ENCODE results near the gene DNAJC10.
"Not testable (repeated sequence)": the region's sequence is repeated elsewhere in the genome, so short reads cannot be mapped to it uniquely, and the experiment has no call there.

Gene DNAJC10

DNA sequence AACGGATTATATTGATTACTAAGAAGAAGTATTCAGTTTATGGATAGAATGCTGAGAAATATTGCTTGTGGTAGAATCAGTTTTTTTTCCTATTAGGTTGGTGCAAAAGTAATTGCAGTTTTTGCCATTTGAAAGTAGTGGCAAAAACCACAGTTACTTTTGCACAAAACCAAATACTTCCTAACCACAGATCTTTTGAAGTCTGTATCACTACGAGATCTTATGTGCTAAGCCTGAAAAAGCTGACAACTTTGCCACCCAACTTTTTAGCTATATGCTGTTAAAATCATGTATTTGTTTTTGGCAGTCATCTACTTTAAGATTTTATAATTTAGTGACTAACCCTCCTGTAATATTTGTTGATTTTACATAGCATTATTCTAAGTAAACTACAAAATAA lies 24.6 kb downstream of the DNAJC10 start:
- H2AK5ac ChIP-seq (ENCODE audit: low read length), result no peak overlapping the region
- no peak overlapping the region for H4K8ac ChIP-seq (ENCODE audit: low read depth, low read length)
- H2BK5ac ChIP-seq (ENCODE audit: low read length), result no peak overlapping the region
- no CpG with 5 or more reads among the region's 2 CpGs for WGBS (ENCODE audit: extremely low coverage, insufficient coverage, low lambda C conversion rate)
- H2BK120ac ChIP-seq (ENCODE audit: low read depth, low read length), result no peak overlapping the region
- H3K79me1 ChIP-seq (ENCODE audit: low read length), result no peaks in the 10 kb centered on the region
- H3K27ac ChIP-seq (ENCODE audit: low read depth, low read length), result no peak overlapping the region
- no peak overlapping the region for H3K9ac ChIP-seq (ENCODE audit: low read length)
- H3K23ac ChIP-seq (ENCODE audit: low read length), result no peak overlapping the region
- no peak overlapping the region for H3K18ac ChIP-seq (ENCODE audit: low read length)
- no peak overlapping the region for H4K5ac ChIP-seq (ENCODE audit: low read length)
- H2BK15ac ChIP-seq (replicated peaks; ENCODE audit: low read depth), result no peak overlapping the region
- no peak overlapping the region for H3K4me3 ChIP-seq (ENCODE audit: low read length)
- H3K36me3 ChIP-seq (ENCODE audit: control insufficient read depth, insufficient read depth, low read length), result peaks cover 1% of the 10 kb centered on the region
- no peaks in the 10 kb centered on the region for H3K4me1 ChIP-seq (ENCODE audit: control insufficient read depth, low read depth, low read length)
- no peaks in the 10 kb centered on the region for H3K79me2 ChIP-seq (ENCODE audit: control insufficient read depth, insufficient read depth, low read length)
- no peak overlapping the region for H3K4me2 ChIP-seq (ENCODE audit: low read length)
- DNase-seq, result no peak
- no peak overlapping the region for H3K4ac ChIP-seq (ENCODE audit: low read depth, low read length)
- no peak overlapping the region for H3K56ac ChIP-seq (ENCODE audit: low read length)
- H3K27me3 ChIP-seq (ENCODE audit: insufficient read depth, low read length, poor library complexity), result no peaks in the 10 kb centered on the region

GRCh38 chr2:182741620-182742019 lies 25.6 kb downstream of the DNAJC10 start:
- no peak overlapping the region for H2BK15ac ChIP-seq (replicated peaks; ENCODE audit: low read depth)
- no CpG with 5 or more reads among the region's 2 CpGs for WGBS (ENCODE audit: extremely low coverage, insufficient coverage, low lambda C conversion rate)
- no peak overlapping the region for H3K23ac ChIP-seq (ENCODE audit: low read length)
- no peaks in the 10 kb centered on the region for H3K4me1 ChIP-seq (ENCODE audit: control insufficient read depth, low read depth, low read length)
- H2BK120ac ChIP-seq (ENCODE audit: low read depth, low read length), result no peak overlapping the region
- H2BK5ac ChIP-seq (ENCODE audit: low read length), result no peak overlapping the region
- no peak overlapping the region for H3K4me2 ChIP-seq (ENCODE audit: low read length)
- no peak for DNase-seq
- no peaks in the 10 kb centered on the region for H3K27me3 ChIP-seq (ENCODE audit: insufficient read depth, low read length, poor library complexity)
- H3K4me3 ChIP-seq (ENCODE audit: low read length), result no peak overlapping the region
- no peak overlapping the region for H2AK5ac ChIP-seq (ENCODE audit: low read length)
- H3K56ac ChIP-seq (ENCODE audit: low read length), result no peak overlapping the region
- no peak overlapping the region for H3K9ac ChIP-seq (ENCODE audit: low read length)
- H3K4ac ChIP-seq (ENCODE audit: low read depth, low read length), result no peak overlapping the region
- no peak overlapping the region for H3K18ac ChIP-seq (ENCODE audit: low read length)
- H3K27ac ChIP-seq (ENCODE audit: low read depth, low read length), result no peak overlapping the region
- no peak overlapping the region for H4K5ac ChIP-seq (ENCODE audit: low read length)
- H4K8ac ChIP-seq (ENCODE audit: low read depth, low read length), result no peak overlapping the region
- no peaks in the 10 kb centered on the region for H3K79me1 ChIP-seq (ENCODE audit: low read length)
- peaks cover 1% of the 10 kb centered on the region for H3K36me3 ChIP-seq (ENCODE audit: control insufficient read depth, insufficient read depth, low read length)
- no peaks in the 10 kb centered on the region for H3K79me2 ChIP-seq (ENCODE audit: control insufficient read depth, insufficient read depth, low read length)

- Histone ChIP-seq H3K4me1 (ENCODE audit: control insufficient read depth, low read depth, low read length) (no peaks in the 10 kb centered on the region), H3K4me2 (ENCODE audit: low read length) (no peak overlapping the region), H3K79me2 (ENCODE audit: control insufficient read depth, insufficient read depth, low read length) (no peaks in the 10 kb centered on the region), H3K36me3 (ENCODE audit: control insufficient read depth, insufficient read depth, low read length) (no peaks in the 10 kb centered on the region), H2BK5ac (ENCODE audit: low read length) (no peak overlapping the region), H4K8ac (ENCODE audit: low read depth, low read length) (no peak overlapping the region), H3K9ac (ENCODE audit: low read length) (no peak overlapping the region), H3K27me3 (ENCODE audit: insufficient read depth, low read length, poor library complexity) (no peaks in the 10 kb centered on the region), H3K79me1 (ENCODE audit: low read length) (no peaks in the 10 kb centered on the region), H3K23ac (ENCODE audit: low read length) (no peak overlapping the region), H3K4ac (ENCODE audit: low read depth, low read length) (no peak overlapping the region), H2BK15ac (replicated peaks; ENCODE audit: low read depth) (no peak overlapping the region), H2BK120ac (ENCODE audit: low read depth, low read length) (no peak overlapping the region), H3K56ac (ENCODE audit: low read length) (no peak overlapping the region), H3K27ac (ENCODE audit: low read depth, low read length) (no peak overlapping the region), H3K18ac (ENCODE audit: low read length) (no peak overlapping the region), H2AK5ac (ENCODE audit: low read length) (no peak overlapping the region), H3K4me3 (ENCODE audit: low read length) (no peak overlapping the region), H4K5ac (ENCODE audit: low read length) (no peak overlapping the region)
- DNase-seq, result no peak
- no CpG with 5 or more reads among the region's 2 CpGs for WGBS (ENCODE audit: extremely low coverage, insufficient coverage, low lambda C conversion rate)
Measured at GRCh38 chr2:182744490-182744889, 28.4 kb downstream of the DNAJC10 start.

GRCh38 chr2:182745061-182745460 lies 29.0 kb downstream of the DNAJC10 start:
- Histone ChIP-seq H2BK120ac (ENCODE audit: low read depth, low read length) (no peak overlapping the region), H3K23ac (ENCODE audit: low read length) (no peak overlapping the region), H3K9ac (ENCODE audit: low read length) (no peak overlapping the region), H3K79me1 (ENCODE audit: low read length) (peaks cover under 1% of the 10 kb centered on the region), H4K5ac (ENCODE audit: low read length) (no peak overlapping the region), H3K56ac (ENCODE audit: low read length) (no peak overlapping the region), H3K4me2 (ENCODE audit: low read length) (no peak overlapping the region), H3K79me2 (ENCODE audit: control insufficient read depth, insufficient read depth, low read length) (no peaks in the 10 kb centered on the region), H3K27ac (ENCODE audit: low read depth, low read length) (peak overlapping the region; percentile 17), H3K27me3 (ENCODE audit: insufficient read depth, low read length, poor library complexity) (no peaks in the 10 kb centered on the region), H2BK15ac (replicated peaks; ENCODE audit: low read depth) (no peak overlapping the region), H3K4me1 (ENCODE audit: control insufficient read depth, low read depth, low read length) (no peaks in the 10 kb centered on the region), H3K18ac (ENCODE audit: low read length) (no peak overlapping the region), H3K4ac (ENCODE audit: low read depth, low read length) (no peak overlapping the region), H4K8ac (ENCODE audit: low read depth, low read length) (no peak overlapping the region), H3K4me3 (ENCODE audit: low read length) (no peak overlapping the region), H2BK5ac (ENCODE audit: low read length) (no peak overlapping the region), H2AK5ac (ENCODE audit: low read length) (no peak overlapping the region), H3K36me3 (ENCODE audit: control insufficient read depth, insufficient read depth, low read length) (peaks cover under 1% of the 10 kb centered on the region)
- no peak for DNase-seq
- WGBS (ENCODE audit: extremely low coverage, insufficient coverage, low lambda C conversion rate), result no CpG with 5 or more reads among the region's 2 CpGs

- not testable (repeated sequence) for H2BK15ac ChIP-seq (replicated peaks; ENCODE audit: low read depth); H3K4me1 ChIP-seq (ENCODE audit: control insufficient read depth, low read depth, low read length); H3K79me1 ChIP-seq (ENCODE audit: low read length); H3K27ac ChIP-seq (ENCODE audit: low read depth, low read length); H3K9ac ChIP-seq (ENCODE audit: low read length); H2BK120ac ChIP-seq (ENCODE audit: low read depth, low read length); H2AK5ac ChIP-seq (ENCODE audit: low read length); H3K4ac ChIP-seq (ENCODE audit: low read depth, low read length); H3K23ac ChIP-seq (ENCODE audit: low read length); H3K18ac ChIP-seq (ENCODE audit: low read length); H3K4me3 ChIP-seq (ENCODE audit: low read length); H3K79me2 ChIP-seq (ENCODE audit: control insufficient read depth, insufficient read depth, low read length); H4K5ac ChIP-seq (ENCODE audit: low read length); H3K27me3 ChIP-seq (ENCODE audit: insufficient read depth, low read length, poor library complexity); H3K4me2 ChIP-seq (ENCODE audit: low read length); H4K8ac ChIP-seq (ENCODE audit: low read depth, low read length); H3K36me3 ChIP-seq (ENCODE audit: control insufficient read depth, insufficient read depth, low read length); H3K56ac ChIP-seq (ENCODE audit: low read length); DNase-seq; H2BK5ac ChIP-seq (ENCODE audit: low read length)
- WGBS (ENCODE audit: extremely low coverage, insufficient coverage, low lambda C conversion rate), result no CpG with 5 or more reads among the region's 3 CpGs
Measured at GRCh38 chr2:182745894-182746293, 29.8 kb downstream of the DNAJC10 start.

GRCh38 chr2:182754231-182754630 lies 38.2 kb downstream of the DNAJC10 start:
- H3K27me3 ChIP-seq (ENCODE audit: insufficient read depth, low read length, poor library complexity), result no peaks in the 10 kb centered on the region
- no peak overlapping the region for H2AK5ac ChIP-seq (ENCODE audit: low read length)
- no peak overlapping the region for H2BK120ac ChIP-seq (ENCODE audit: low read depth, low read length)
- H3K79me1 ChIP-seq (ENCODE audit: low read length), result peaks cover 2% of the 10 kb centered on the region
- H4K5ac ChIP-seq (ENCODE audit: low read length), result no peak overlapping the region
- H3K4me2 ChIP-seq (ENCODE audit: low read length), result no peak overlapping the region
- no peaks in the 10 kb centered on the region for H3K4me1 ChIP-seq (ENCODE audit: control insufficient read depth, low read depth, low read length)
- DNase-seq, result no peak
- H3K4ac ChIP-seq (ENCODE audit: low read depth, low read length), result no peak overlapping the region
- no peak overlapping the region for H2BK5ac ChIP-seq (ENCODE audit: low read length)
- no peaks in the 10 kb centered on the region for H3K79me2 ChIP-seq (ENCODE audit: control insufficient read depth, insufficient read depth, low read length)
- H3K27ac ChIP-seq (ENCODE audit: low read depth, low read length), result no peak overlapping the region
- no peak overlapping the region for H3K4me3 ChIP-seq (ENCODE audit: low read length)
- H3K9ac ChIP-seq (ENCODE audit: low read length), result no peak overlapping the region
- no peak overlapping the region for H3K23ac ChIP-seq (ENCODE audit: low read length)
- H3K56ac ChIP-seq (ENCODE audit: low read length), result no peak overlapping the region
- no peak overlapping the region for H4K8ac ChIP-seq (ENCODE audit: low read depth, low read length)
- H3K18ac ChIP-seq (ENCODE audit: low read length), result no peak overlapping the region
- peaks cover 2% of the 10 kb centered on the region for H3K36me3 ChIP-seq (ENCODE audit: control insufficient read depth, insufficient read depth, low read length)
- no peak overlapping the region for H2BK15ac ChIP-seq (replicated peaks; ENCODE audit: low read depth)
